Tibial nerve (tissue), 4 donors: ENCODE results near the gene CERCAM.

Experiments
- CTCF ChIP-seq, 5 experiments: fragments of 200-600 bp in 3 of 5; fragments of 450-650 bp in 2 of 5; sonication (generic) in 3 of 5; IDR thresholded peaks; one replicate each; pipeline ENCODE4 v1.5.1; 2016 to 2019; ENCODE audit warnings: antibody characterized with exemption in 5 of 5, mild to moderate bottlenecking in 3 of 5, moderate library complexity in 2 of 5
- EP300 ChIP-seq, 2 donors: sonication (generic); formaldehyde crosslinking; IDR thresholded peaks; one replicate each; pipeline ENCODE4 v1.6.1; 2017; ENCODE audit warnings: antibody characterized with exemption in 2 of 2, mild to moderate bottlenecking in 1 of 2
- POLR2A ChIP-seq, 2 donors: fragments of 450-650 bp; IDR thresholded peaks; one replicate each; pipeline ENCODE4 v1.6.1; 2017; ENCODE audit warnings: antibody characterized with exemption in 2 of 2, mild to moderate bottlenecking in 2 of 2, moderate library complexity in 2 of 2

DNA sequence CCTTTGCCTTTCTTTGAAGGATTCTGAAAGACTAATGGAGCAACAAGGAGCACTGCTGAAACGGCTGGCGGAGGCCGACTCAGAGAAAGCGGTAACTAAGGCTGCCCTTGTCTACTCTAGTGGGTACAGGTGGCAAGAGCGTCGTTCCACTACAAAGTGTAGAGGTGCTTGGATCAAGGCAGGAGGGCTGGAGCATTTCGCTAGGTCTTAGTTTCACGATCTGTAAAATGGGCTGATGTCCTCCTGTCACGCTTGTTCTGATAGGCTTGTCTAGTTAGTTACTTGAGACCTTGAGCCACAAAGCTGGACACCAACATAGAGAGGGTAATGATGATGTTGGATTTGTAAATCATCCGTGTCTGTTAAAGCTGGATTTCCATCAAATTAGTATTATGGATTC, 60.9 kb downstream of the CERCAM start:
- TF ChIP-seq POLR2A (IDR thresholded peaks at IDR 0.05) (no peak), CTCF (IDR thresholded peaks at IDR 0.05) (no peak), EP300 (IDR thresholded peaks at IDR 0.05) (no peak)
